GM23248 (cell line): ENCODE data around the gene MGP. TPM values are rescaled to one million over a fixed set of nuclear protein-coding genes. Genes with fewer than 3 reads are reported as not detected.

Experiments used
- DNase-seq: peaks from one replicate; pipeline ENCODE4 v3.0.0-alpha.2; 2015
- H2AFZ ChIP-seq: fragments of 200-600 bp; sonication (generic); 2 replicates; pipeline ENCODE4 v1.6.1; 2016; ENCODE audit warnings: antibody characterized with exemption
- H3F3A ChIP-seq: fragments of 200-600 bp; sonication (generic); 2 replicates; pipeline ENCODE4 v1.6.1; 2016; ENCODE audit warnings: mild to moderate bottlenecking, antibody characterized with exemption, mixed run types; ENCODE audit not compliant: insufficient read depth
- H3K27ac ChIP-seq: fragments of 200-600 bp; sonication (generic); 2 replicates; pipeline ENCODE4 v1.5.1; 2016; ENCODE audit warnings: mild to moderate bottlenecking
- H3K27me3 ChIP-seq: fragments of 200-600 bp; sonication (generic); replicated peaks from 2 replicates; pipeline ENCODE4 v1.6.1; 2016; ENCODE audit warnings: mild to moderate bottlenecking; ENCODE audit not compliant: insufficient read depth
- H3K36me3 ChIP-seq: fragments of 200-600 bp; sonication (generic); 2 replicates; pipeline ENCODE4 v1.6.1; 2016; ENCODE audit warnings: low read depth, mild to moderate bottlenecking
- H3K4me1 ChIP-seq: fragments of 200-600 bp; sonication (generic); 2 replicates; pipeline ENCODE4 v1.6.1; 2016; ENCODE audit warnings: mild to moderate bottlenecking; ENCODE audit not compliant: insufficient read depth
- H3K4me2 ChIP-seq: fragments of 200-600 bp; sonication (generic); one replicate; pipeline ENCODE4 v1.6.1; 2016; ENCODE audit warnings: mild to moderate bottlenecking; ENCODE audit not compliant: unreplicated experiment
- H3K4me3 ChIP-seq: fragments of 200-600 bp; sonication (generic); 2 replicates; pipeline ENCODE4 v1.5.1; 2016; ENCODE audit warnings: mild to moderate bottlenecking
- H3K79me2 ChIP-seq: fragments of 200-600 bp; sonication (generic); 2 replicates; pipeline ENCODE4 v1.6.1; 2016; ENCODE audit warnings: mild to moderate bottlenecking; ENCODE audit not compliant: insufficient read depth
- H3K9ac ChIP-seq: fragments of 200-600 bp; sonication (generic); 2 replicates; pipeline ENCODE4 v1.6.1; 2016; ENCODE audit warnings: mild to moderate bottlenecking
- H3K9me2 ChIP-seq: fragments of 200-600 bp; sonication (generic); 2 replicates; pipeline ENCODE4 v1.6.1; 2016; ENCODE audit warnings: mixed run types, mild to moderate bottlenecking, moderate library complexity; ENCODE audit not compliant: insufficient read depth
- H3K9me3 ChIP-seq: fragments of 200-600 bp; sonication (generic); one replicate; pipeline ENCODE4 v1.6.1; 2017; ENCODE audit warnings: low read depth
- H4K20me1 ChIP-seq: fragments of 200-600 bp; sonication (generic); 2 replicates; pipeline ENCODE4 v1.6.0; 2016; ENCODE audit not compliant: insufficient read depth
- EZH2 ChIP-seq: fragments of 200-600 bp; sonication (generic); IDR thresholded peaks from 2 replicates; pipeline ENCODE4 v1.6.1; 2018; ENCODE audit warnings: antibody characterized with exemption, mild to moderate bottlenecking; ENCODE audit not compliant: insufficient read depth, poor library complexity, severe bottlenecking
- EZH2phosphoT487 ChIP-seq: fragments of 200-600 bp; sonication (generic); IDR thresholded peaks from 2 replicates; pipeline ENCODE4 v1.6.1; 2018; ENCODE audit warnings: antibody characterized with exemption, moderate library complexity, mild to moderate bottlenecking, low read depth; ENCODE audit not compliant: insufficient read depth
- WGBS, 2 experiments: methylation state at CpG; one replicate each; pipeline ENCODE4 v1.1.6; 2015 to 2017; ENCODE audit warnings: low lambda C conversion rate in 2 of 2, low coverage in 1 of 2; ENCODE audit errors: missing lambda C conversion rate in 2 of 2; 5-methylcytosine and 5-hydroxymethylcytosine counted together
- in situ Hi-C: fragments of 300-500 bp; cut with MboI; formaldehyde crosslinking; loops from 2 replicates; pipeline ENCODE4 v1.15.0; 2020
- polyA plus RNA-seq: library from polyadenylated mRNA; unstranded; fragments of >200 nt; fragmentation: Nextera tagmentation; extraction: Ambion mirVana; gene quantifications from 2 replicates; pipeline ENCODE4 v1.2.1, GENCODE V29; 2016
- total RNA-seq: library from RNA; depleted of rRNA; stranded (reverse); fragments of >200 nt; shearing (Covaris generic); gene quantifications from 2 replicates; pipeline ENCODE4 v1.2.3, GENCODE V29; 2014

Gene MGP
- total and polyA plus RNA-seq, 2 experiments from 2014 or later: 0.86 to 1.3 TPM

DNA sequence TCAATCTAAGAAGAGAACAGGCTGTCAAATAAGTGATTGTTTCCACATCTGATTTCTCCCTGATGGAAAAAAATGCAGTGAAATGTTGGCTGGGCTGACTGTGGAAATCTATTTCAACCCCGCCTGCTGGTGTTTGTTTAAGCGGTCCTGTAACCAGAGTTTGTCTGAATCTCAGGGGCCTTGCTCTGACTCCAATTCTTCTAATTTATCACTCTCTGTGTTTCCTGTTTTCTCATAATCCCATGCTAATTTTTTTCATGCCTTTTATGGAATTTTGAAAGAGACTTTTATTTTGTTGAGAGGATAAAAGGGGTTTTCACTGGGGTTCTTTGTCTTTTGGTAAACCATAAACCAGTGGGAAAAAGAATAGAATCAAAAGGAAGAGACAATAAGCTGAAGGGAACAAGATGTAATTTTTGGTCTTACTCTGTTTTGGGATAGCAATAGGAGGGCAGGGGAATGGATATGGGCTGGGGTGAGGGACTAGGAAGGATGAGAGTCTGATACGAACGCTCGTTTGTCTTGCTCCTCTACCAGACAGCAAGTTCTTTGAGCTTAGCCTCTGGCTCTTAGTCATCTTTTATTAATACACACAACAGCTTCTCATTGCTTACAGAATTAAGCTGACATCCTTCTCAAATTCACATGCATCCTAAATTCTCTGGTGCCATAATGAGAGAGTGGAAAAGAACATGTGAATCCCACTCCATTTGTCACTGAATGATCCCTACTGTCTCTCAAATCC lies 8.0 kb upstream of the MGP start:
- no peak overlapping the region for H3K4me3 ChIP-seq
- H3K9me3 ChIP-seq: no peaks in the 10 kb centered on the region
- H3K36me3 ChIP-seq: no peaks in the 10 kb centered on the region
- no peak for TF ChIP-seq EZH2
- no peak for TF ChIP-seq EZH2phosphoT487
- no peaks in the 10 kb centered on the region for H3K9me2 ChIP-seq
- peaks cover 12% of the 10 kb centered on the region for H3K4me1 ChIP-seq
- H3F3A ChIP-seq: peaks cover 10% of the 10 kb centered on the region; the same call in 1 of the 2 replicates
- H2AFZ ChIP-seq: no peak overlapping the region
- H3K27ac ChIP-seq: no peak overlapping the region
- no peak overlapping the region for H3K9ac ChIP-seq
- H3K4me2 ChIP-seq: no peak overlapping the region
- no peaks in the 10 kb centered on the region for H3K79me2 ChIP-seq
- peaks cover 21% of the 10 kb centered on the region; the same call in 1 of the 2 replicates for H3K27me3 ChIP-seq
- DNase-seq: no peak
- in situ Hi-C loops: no loop called here
- WGBS, 2 experiments: 45 to 53% methylated on average over 5 of the region's 5 CpGs
- H4K20me1 ChIP-seq: no peaks in the 10 kb centered on the region

DNA sequence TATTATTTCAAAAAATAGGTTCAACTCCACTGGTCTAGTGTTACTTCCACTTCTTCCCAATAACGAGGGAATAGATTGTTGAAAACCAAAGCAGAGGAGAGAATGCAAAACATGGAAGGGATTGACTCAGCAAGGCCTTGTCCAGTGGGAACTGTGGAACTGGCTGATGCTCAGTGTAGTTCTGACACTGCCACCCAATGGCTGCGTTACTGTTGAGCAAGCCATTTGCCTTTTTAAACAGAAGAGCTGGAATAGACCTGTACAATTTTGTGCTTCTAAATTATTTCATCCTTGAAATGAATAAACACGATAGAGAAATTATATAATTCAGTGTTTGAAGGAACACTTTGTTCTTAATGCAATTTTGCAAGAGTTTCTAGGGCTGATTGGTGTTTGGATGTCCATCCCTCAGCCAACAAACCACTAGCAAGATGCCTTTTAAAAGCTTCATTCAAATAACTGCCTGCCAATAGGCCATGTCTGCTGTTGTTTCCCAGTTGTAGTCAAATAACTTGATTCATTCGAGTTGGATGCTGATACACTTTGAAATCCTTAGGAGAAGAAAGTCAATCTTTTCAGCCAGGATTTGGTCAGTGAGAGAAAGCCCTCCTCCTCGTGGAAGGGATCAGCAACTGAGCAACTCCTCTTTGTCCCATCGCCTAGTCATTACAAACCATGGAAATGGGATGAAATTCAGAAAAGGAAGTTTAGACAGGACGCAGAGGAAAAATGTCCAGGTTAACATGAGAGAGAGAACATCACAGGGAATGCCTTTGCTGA lies 7.3 kb upstream of the MGP start:
- H2AFZ ChIP-seq: no peak overlapping the region
- H3K4me3 ChIP-seq: no peak overlapping the region
- H3F3A ChIP-seq: peaks cover 10% of the 10 kb centered on the region; the same call in 1 of the 2 replicates
- no peaks in the 10 kb centered on the region for H4K20me1 ChIP-seq
- peak; percentile 53 for DNase-seq
- TF ChIP-seq EZH2: no peak
- TF ChIP-seq EZH2phosphoT487: no peak
- no peak overlapping the region for H3K4me2 ChIP-seq
- in situ Hi-C loops: no loop called here
- no peaks in the 10 kb centered on the region for H3K79me2 ChIP-seq
- WGBS, 2 experiments: 22 to 23% methylated on average over 7 of the region's 7 CpGs
- H3K9me3 ChIP-seq: no peaks in the 10 kb centered on the region
- H3K27ac ChIP-seq: no peak overlapping the region
- H3K9me2 ChIP-seq: no peaks in the 10 kb centered on the region
- peaks cover 12% of the 10 kb centered on the region for H3K4me1 ChIP-seq
- peaks cover 27% of the 10 kb centered on the region; the same call in 1 of the 2 replicates for H3K27me3 ChIP-seq
- no peak overlapping the region for H3K9ac ChIP-seq
- no peaks in the 10 kb centered on the region for H3K36me3 ChIP-seq

DNA sequence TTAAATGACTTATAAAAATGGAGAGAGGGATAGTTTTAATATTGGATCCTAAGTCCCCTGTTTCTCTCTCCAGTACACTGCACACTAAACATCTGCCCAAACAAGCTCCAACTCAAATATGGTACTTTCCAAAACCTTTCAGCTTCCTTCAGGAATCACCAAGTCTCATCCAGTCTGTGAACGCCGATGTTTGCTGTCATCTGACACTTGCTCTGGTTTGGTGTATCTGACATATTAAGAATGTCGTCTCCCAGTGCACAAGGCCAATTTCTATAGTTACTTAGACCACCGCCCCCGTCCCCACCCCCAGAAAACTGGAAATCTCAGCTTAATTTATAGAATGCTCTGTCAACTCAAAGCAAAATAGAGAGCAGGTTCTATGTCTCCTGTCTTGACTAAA lies 5.0 kb upstream of the MGP start:
- WGBS, 2 experiments: 12 to 28% methylated on average over 5 of the region's 5 CpGs

DNA sequence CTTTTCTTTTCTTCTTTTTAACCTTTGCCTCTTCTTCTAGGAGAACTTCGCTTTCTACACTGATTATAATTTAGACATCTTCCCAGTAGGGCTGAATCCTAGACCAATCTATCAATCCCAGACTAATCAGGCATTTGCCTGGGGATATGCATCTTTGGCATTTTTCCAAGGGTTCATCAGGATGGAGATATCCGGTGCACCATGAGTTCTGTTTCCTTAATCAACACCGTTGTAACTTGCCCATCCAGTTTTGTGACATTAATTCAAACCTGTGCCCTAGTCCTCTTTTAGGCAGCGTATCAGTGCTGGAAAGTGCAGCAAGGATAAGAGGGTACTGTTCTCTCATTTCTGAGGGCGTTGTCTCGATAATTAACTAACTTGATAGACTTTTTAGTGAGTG lies 617 bp upstream of the MGP start:
- in situ Hi-C loops: no loop called here
- H2AFZ ChIP-seq: no peak overlapping the region
- no peaks in the 10 kb centered on the region; the same call in 1 of the 2 replicates for H3F3A ChIP-seq
- H3K9me3 ChIP-seq: no peaks in the 10 kb centered on the region
- H3K4me3 ChIP-seq: peak overlapping the region; percentile 45; the same call in 1 of the 2 replicates
- H3K4me1 ChIP-seq: peaks cover 29% of the 10 kb centered on the region
- H3K9me2 ChIP-seq: no peaks in the 10 kb centered on the region
- WGBS, 2 experiments: 46 to 50% methylated on average over 6 of the region's 6 CpGs
- TF ChIP-seq EZH2phosphoT487: no peak
- no peak for TF ChIP-seq EZH2
- no peak overlapping the region for H3K27ac ChIP-seq
- peaks cover 27% of the 10 kb centered on the region; the same call in 1 of the 2 replicates for H3K27me3 ChIP-seq
- DNase-seq: no peak
- H3K79me2 ChIP-seq: no peaks in the 10 kb centered on the region
- H3K9ac ChIP-seq: no peak overlapping the region
- H3K4me2 ChIP-seq: peak overlapping the region; percentile 58
- H4K20me1 ChIP-seq: no peaks in the 10 kb centered on the region
- no peaks in the 10 kb centered on the region for H3K36me3 ChIP-seq

More for the DNA sequence above, 5.0 kb upstream of the MGP start:
- Histone ChIP-seq H3K79me2 (no peaks in the 10 kb centered on the region), H3K4me2 (no peak overlapping the region), H3K9me3 (no peaks in the 10 kb centered on the region), H3K27ac (no peak overlapping the region), H3K4me1 (peaks cover 11% of the 10 kb centered on the region), H3F3A (no peaks in the 10 kb centered on the region; the same call in 1 of the 2 replicates), H3K36me3 (no peaks in the 10 kb centered on the region), H3K27me3 (peaks cover 27% of the 10 kb centered on the region; the same call in 1 of the 2 replicates), H4K20me1 (no peaks in the 10 kb centered on the region), H3K9ac (no peak overlapping the region), H2AFZ (no peak overlapping the region), H3K4me3 (no peak overlapping the region), H3K9me2 (no peaks in the 10 kb centered on the region)
- no peak for DNase-seq
- in situ Hi-C loops: no loop called here
- TF ChIP-seq EZH2phosphoT487 (no peak), EZH2 (no peak)
